ENCODE measurements around the gene SELL.

SELL gene

DNA sequence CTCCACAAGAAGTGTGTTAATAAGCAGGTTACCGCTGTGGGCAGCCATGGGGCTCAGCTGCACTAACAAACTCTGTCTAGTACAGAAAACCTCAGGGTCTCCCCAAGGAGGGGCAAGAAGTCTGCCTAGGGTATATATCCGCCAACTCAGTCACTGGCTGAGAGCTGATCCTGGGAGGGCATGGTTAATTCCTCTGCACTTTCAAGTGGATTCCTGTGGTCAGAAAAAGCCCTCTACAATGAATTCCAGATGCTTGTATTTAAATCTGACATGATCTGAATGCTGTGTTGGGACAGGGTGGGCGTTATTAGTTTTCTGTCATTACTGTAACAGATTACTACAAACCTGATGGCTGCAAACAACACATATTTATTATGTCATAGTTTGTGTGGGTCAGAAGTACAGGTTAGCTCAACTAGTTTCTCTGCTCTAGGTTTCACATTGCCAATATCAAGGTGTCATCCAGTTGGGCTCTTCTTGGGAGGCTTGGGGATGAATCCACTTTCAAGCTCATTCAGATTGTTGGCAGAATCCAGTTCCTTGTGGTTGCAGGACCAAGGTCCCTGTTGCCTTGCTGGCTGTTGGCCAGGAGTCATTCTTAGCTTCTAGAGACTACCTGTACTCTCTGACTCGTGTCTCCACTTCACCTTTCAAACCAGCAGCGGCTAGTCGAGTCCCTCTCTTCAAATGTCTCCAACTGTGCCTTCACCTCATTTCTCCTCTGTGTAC is 30.4 kb upstream of the SELL start:
- TF ChIP-seq, protein P1, sequence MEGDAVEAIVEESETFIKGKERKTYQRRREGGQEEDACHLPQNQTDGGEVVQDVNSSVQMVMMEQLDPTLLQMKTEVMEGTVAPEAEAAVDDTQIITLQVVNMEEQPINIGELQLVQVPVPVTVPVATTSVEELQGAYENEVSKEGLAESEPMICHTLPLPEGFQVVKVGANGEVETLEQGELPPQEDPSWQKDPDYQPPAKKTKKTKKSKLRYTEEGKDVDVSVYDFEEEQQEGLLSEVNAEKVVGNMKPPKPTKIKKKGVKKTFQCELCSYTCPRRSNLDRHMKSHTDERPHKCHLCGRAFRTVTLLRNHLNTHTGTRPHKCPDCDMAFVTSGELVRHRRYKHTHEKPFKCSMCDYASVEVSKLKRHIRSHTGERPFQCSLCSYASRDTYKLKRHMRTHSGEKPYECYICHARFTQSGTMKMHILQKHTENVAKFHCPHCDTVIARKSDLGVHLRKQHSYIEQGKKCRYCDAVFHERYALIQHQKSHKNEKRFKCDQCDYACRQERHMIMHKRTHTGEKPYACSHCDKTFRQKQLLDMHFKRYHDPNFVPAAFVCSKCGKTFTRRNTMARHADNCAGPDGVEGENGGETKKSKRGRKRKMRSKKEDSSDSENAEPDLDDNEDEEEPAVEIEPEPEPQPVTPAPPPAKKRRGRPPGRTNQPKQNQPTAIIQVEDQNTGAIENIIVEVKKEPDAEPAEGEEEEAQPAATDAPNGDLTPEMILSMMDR (conservative IDR thresholded peaks at IDR 0.05; ENCODE audit: low read depth, low read length), result no peak
- DNase-seq (ENCODE audit: low read depth), result peak; percentile 83
- no peak overlapping the region for H3K4me3 ChIP-seq (ENCODE audit: low read depth, low read length)

DNA sequence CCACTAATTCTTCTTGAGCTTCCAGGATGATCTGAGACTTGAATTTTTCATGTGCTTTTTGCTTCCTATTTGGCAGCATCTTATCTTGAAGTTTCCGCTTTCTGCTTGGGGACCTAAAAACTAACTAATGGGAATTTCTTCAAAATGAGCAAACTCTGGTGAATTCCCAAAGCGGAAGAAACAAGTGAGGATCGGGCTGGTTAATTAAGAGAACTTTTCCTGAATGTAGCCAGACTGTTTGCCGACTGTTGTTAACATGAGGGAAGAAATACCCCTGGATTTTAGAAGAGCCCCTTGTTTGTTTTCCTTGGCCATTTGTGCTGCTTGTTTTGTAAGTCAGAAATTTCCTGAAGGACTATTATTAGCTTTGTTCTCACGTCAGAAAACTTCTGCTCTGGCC is 28.6 kb upstream of the SELL start:
- TF ChIP-seq, protein P1 (conservative IDR thresholded peaks at IDR 0.05; ENCODE audit: low read depth, low read length), result no peak
- peak; percentile 50 for DNase-seq (ENCODE audit: low read depth)
- no peak overlapping the region for H3K4me3 ChIP-seq (ENCODE audit: low read depth, low read length)

DNA sequence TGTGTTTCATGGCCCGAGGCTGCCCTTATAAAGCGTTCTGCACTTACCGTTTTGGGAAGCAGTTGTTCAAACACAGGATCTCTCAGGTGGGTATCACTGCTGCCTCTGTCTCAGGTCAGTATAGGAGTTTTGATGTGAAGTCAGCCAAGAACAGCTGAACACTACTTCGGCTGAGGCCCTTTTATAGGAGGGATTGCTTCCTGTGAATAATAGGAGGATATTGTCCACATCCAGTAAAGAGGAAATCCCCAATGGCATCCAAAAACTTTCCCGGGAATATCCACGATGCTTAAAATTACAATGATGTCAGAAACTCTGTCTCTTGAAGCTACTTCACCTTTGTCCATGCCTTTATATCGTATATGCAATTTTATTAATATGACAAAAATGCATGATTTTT is 22.5 kb upstream of the SELL start, which contains the start of gene SELE:
SELE (minus strand) TSS at position 156 of the 400 bp plus-strand sequence. CDS start 467 bp downstream, outside the sequence.
- no peak for DNase-seq (ENCODE audit: low read depth)
- TF ChIP-seq, protein P1 (conservative IDR thresholded peaks at IDR 0.05; ENCODE audit: low read depth, low read length), result no peak
- H3K4me3 ChIP-seq (ENCODE audit: low read depth, low read length), result no peak within 1 kb of the TSS

DNA sequence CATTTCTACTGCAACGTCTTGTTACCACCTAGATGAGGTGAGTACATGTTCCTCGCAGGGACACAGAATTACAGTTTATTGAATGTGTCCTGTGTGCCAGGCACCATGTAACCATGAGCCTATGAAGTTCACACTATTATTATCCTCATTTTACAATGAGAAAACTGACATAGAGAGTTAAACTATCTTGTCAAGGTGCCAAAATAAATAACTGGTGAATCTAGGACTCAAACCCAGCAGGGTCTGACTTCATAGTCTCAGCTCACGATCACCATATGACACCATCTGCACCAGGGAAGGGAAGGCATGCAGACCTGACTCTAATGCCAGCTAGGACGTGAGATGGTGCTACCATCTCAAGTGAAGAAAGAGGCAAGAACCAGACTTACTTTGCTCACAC is 20.0 kb upstream of the SELL start:
- H3K4me3 ChIP-seq (ENCODE audit: low read depth, low read length), result no peak overlapping the region
- TF ChIP-seq, protein P1 (conservative IDR thresholded peaks at IDR 0.05; ENCODE audit: low read depth, low read length), result no peak
- peak; percentile 34 for DNase-seq (ENCODE audit: low read depth)

DNA sequence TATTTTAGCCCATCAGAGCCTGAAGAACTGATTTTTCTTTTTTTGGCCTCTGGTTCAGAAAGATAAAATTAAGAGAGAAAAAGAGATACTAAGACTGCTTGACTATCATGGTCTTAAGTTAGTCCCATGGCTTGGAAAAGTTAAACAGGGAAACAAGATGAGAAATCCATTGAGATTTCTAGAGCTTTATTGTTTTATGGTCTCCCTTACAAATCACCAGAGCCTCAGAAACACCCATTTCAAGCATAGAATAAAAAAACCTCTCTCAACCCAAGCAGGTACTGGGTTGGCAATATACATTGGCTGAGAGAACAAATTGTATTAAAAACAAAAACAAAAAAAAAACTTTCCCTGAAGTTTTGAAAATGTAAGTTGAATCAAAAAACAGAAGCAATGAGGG is 18.6 kb upstream of the SELL start:
- DNase-seq (ENCODE audit: low read depth), result no peak
- TF ChIP-seq, protein P1 (conservative IDR thresholded peaks at IDR 0.05; ENCODE audit: low read depth, low read length), result no peak
- H3K4me3 ChIP-seq (ENCODE audit: low read depth, low read length), result no peak overlapping the region

DNA sequence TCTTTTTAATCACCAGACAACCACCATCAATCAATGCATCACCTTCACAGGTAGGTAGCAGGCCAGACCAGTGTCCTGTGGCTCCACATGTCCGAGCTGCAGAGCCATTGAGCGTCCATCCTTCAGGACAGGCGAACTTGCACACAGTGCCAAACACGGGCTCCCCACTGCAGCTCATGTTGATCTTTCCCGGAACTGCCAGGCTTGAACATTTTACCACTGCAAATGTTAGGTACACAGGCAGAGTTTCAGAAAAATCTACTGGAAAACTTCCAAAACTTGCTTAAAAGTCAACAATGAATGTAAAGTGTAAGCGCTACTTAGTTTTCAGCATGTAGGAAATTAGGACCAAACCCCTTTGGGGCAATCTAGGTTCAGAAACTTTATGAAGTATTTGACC is 15.9 kb upstream of the SELL start:
- TF ChIP-seq, protein P1 (conservative IDR thresholded peaks at IDR 0.05; ENCODE audit: low read depth, low read length), result no peak
- no peak for DNase-seq (ENCODE audit: low read depth)
- H3K4me3 ChIP-seq (ENCODE audit: low read depth, low read length), result no peak overlapping the region

DNA sequence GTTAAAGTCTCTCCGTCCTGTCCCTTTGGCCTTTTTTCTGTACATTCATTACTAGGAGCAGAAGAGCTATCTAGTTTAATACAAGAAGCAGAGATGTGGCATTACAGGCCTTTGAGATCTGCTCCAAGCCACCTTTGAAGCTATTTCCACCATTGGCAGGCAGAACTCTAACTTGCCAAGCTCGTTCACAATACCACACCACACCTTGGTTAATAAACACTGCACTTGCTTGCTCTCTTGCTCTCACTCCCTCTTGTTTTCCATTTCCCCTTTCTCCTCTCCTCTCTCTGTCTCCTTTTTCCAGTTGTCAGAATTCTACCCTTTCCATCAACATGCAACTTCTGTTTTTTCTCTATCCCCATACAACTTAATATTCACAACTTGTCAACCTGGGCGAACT is 15.4 kb upstream of the SELL start:
- no peak for DNase-seq (ENCODE audit: low read depth)
- TF ChIP-seq, protein P1 (conservative IDR thresholded peaks at IDR 0.05; ENCODE audit: low read depth, low read length), result no peak
- H3K4me3 ChIP-seq (ENCODE audit: low read depth, low read length), result no peak overlapping the region
